ENCODE results near the gene UBXN6.

The UBXN6 gene

DNA sequence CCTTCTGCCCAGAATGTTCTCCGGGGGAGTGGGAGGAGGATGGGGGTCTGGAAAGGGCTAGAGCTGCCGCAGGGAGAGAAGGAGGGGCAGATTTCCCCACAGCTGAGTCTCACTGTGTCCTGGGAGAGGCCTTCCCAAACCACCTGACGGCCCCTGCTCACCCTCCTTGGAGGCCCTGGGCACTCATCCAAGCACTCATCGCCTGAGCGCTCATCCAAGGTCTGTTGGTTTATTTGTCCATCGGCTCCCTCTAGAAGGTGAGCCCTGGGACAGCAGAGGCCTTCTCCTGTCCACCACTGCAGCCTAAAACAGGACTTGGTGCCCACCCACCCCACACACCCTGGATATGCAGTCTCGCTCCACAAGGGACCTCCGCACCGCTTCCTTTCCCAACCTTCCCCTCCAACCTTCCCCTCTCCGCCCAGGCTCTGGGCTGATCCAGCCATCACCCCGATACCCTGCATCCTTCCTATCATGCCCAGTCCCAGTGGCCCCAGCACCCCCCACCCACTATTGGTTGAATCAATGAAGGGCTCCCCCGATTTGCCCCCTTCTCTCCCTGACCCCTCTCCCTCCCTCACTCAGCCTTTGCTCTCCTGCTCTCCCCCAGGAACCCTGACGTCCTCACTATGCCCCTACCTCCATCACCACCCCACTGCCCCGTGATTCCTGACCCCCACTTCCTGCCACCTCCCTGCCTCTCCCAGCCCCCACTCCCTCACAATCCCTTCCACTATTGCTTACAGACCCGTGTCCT is 1.7 kb downstream of the UBXN6 start:
- DNase-seq, result no peak

DNA sequence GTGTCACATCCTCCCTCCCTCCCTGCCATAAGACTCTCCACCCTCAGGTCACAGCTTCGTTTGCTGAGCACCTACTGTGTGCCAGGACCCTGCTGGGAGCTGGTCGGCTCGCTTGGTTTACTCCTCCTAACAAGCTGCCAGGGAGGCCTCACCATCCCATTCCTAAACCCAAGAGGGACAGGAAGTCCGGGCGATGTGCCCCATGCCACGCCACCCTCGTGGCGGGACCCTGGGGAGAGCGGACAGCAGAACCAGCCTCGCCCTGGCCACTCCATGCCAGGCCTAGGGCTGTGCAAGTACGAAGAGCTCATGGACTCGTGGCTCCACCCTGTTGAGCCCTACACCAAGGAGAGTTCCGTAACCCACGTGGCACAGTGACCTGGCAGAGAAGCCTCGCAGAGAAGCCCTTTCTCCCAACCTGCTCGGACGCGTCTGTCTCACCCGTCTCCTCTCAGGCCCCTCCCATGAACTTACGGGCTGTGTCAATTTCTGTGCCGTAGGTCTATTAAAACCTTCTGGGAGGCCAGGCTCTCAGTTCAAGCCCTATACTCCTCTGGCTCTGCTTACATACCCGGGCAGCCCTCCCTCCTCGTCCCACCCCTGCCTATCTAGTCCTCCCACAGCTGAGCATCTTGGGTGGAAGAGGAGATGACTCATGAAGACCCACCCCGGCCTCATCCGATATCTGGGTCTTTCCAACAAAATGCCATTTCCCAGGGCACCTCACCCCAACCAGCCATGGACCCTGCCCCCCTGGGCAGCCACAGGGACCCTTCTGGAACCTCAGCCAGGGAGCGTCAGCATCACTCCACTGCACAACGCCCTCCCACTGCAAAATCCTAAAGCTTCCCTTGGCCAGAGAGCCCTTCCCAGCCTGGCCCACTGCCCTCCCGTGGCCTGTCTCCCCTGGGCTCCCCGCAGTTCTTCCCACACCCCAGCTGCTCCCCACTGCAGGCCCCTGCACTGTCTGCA is 2.6 kb downstream of the UBXN6 start:
- DNase-seq, result no peak

- no peak for DNase-seq
These were observed 4.1 kb downstream of the UBXN6 start for GRCh38 chr19:4453232-4454179.

GRCh38 chr19:4452230-4452990 is 5.2 kb downstream of the UBXN6 start:
- no peak for DNase-seq

GRCh38 chr19:4449639-4450028 is 8.0 kb downstream of the UBXN6 start:
- no peak for DNase-seq

DNA sequence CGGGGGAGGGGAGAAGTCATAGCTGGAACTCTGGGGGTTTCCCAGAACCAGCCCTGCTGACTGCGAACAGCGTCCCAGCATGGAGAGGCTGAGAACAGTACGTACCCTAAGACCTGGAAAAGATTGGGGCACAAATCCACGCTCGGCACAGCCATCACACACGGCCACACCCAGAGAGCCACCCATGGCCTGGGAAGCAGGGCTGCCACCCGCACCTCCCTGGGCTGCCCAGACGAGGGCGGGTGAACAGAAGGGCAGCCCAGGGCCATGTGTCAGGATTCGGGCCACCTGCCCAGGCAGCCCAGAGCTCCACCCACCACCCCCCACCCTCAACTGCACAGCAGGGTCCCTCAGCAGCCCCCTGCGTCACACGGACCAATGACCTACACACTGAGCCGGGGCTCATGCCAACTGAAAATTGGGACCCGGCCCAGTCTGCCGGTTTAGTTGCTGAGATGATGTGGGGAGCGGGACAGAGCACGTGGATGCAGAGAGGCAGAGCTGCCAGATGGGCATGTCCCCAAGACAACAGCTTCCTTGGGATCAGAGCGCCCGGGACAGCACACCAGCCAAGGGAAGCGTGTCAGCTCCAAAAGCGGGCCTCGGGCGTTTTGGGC is 8.5 kb downstream of the UBXN6 start:
- no peak for DNase-seq

GRCh38 chr19:4448147-4448985 is 9.2 kb downstream of the UBXN6 start:
- DNase-seq, result no peak

- no peak for DNase-seq
These were observed 10.1 kb downstream of the UBXN6 start for GRCh38 chr19:4447327-4448146.

GRCh38 chr19:4446704-4447200 is 10.8 kb downstream of the UBXN6 start:
- no peak for DNase-seq

DNA sequence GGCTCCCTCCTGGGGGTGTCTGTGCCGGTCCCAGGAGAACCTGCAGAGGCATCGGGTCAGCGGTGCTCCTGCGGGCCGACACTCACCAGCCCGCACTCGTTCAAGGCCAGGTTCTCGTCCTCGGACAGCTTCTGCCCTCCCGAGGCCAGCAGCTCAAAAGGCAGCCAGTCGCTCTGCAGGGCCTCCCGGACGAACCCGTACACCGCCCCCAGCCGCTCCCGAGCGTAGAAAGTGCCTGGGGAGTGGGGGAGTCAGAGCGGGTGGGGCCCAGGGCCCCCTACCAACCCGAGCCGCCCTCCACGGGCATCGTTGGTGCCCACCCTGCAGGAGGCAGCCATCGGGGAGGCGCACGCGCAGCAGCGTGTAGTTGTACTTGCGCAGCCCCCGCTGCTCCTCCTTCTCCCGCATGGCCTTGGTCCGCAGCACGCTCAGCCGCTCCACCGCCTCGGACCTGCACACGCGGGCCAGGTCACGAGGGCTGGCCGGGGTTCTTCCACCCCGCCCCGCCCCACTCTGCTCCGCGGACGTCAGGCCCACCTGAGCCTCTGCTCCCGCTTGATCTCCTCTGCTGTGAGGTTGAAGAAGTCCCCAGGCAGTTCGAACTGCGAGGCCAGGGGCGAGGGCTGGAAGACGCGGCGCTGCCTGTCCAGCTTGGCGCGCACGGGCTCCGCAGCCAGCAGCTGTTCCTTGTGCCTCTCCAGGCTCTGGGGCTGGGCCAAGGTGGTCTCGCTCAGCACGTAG is 11.5 kb downstream of the UBXN6 start:
- DNase-seq, result no peak

- DNase-seq, result no peak
These were observed 12.5 kb downstream of the UBXN6 start for GRCh38 chr19:4444765-4445741.

- DNase-seq, result no peak
These were observed 13.4 kb downstream of the UBXN6 start for GRCh38 chr19:4443966-4444764.

DNA sequence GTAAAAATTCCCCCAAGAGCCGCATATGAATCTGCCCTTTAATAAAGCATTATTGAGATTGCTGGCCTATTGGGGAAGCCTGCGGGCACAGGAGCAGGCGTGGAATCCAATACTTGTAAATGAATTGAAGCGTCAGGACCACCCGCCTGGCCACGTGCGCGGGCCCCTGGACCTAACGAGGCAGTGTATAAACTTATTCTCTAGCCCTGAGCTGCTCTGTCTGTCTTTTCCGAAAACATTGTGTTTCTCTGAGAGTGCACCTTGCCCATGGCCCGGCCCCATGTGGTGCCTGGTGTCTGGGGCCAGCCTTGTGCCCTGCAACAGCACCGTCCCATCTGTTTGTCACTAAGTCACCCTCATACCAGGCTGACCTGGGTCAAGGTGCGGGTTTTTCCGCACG is 14.4 kb downstream of the UBXN6 start:
- DNase-seq, result no peak

DNA sequence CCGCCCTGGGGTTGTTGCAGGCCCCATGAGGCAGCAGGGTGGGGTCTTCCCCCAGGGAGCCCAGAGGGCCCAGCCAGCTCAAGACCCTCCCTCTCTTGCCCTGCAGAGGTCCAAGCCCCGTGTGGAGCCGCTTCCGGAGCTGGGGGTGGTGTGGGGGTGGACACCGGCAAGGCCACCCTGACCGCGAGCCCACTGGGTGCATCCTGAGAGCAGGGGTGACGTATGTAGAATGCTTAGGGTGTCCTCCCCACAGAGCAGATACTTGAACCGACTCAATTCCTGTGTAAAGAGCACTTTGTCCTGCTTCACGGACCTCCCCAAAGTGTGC is 14.8 kb downstream of the UBXN6 start:
- DNase-seq, result no peak

- no peak for DNase-seq
These were observed 15.4 kb downstream of the UBXN6 start for GRCh38 chr19:4441994-4442818.

DNA sequence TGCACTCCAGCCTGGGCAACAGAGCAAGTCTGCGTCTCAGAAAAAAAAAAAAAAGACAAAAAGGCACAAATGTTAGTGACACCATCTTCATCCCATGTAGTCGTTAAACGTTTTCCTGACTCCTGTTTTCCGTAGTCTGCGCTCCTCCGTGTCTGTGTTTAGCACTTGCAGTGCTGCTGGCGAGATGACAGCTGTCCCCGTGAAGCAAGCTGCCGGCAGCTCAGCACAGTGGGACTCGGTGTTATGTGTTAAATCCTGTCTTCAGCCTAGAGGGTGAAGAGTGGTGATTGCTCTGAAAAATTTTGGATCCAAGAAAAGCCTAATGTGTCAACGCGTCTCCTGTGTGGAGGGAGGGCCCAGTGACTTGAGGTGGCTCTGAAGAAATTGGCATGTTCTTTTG is 18.4 kb downstream of the UBXN6 start:
- no peak for DNase-seq

All from NCI-H187 treated with DMSO at 0.1 percent for 48 hours (cell line).